Activated B cell treated with CpG ODN at 0.5 μM for 24 hours (primary cell): ENCODE results near the gene AAK1. TPM values are rescaled to one million over a fixed set of nuclear protein-coding genes. Genes with fewer than 3 reads are reported as not detected.
"Not testable (repeated sequence)": the region's sequence is repeated elsewhere in the genome, so short reads cannot be mapped to it uniquely, and the experiment has no call there.

Source experiments
- ATAC-seq: fragments of 200-7000 bp; cut with Tn5 transposase; one replicate; pipeline ENCODE4 v1.10.0; 2021; ENCODE audit warnings: low read depth, mild to moderate bottlenecking, moderate library complexity
- CTCF ChIA-PET: fragments of 350-600 bp; sonication (Branson Sonifier 250); formaldehyde crosslinking; loops from one replicate; lab custom pipeline; 2021; ENCODE audit warnings: antibody characterized with exemption; lab: Charles Lee
- POLR2A ChIA-PET: fragments of 350-600 bp; sonication (Branson Sonifier 250); formaldehyde crosslinking; loops from one replicate; lab custom pipeline; 2021; ENCODE audit warnings: antibody characterized with exemption; lab: Charles Lee
- DNase-seq: peaks from one replicate; pipeline ENCODE4 v3.0.0; 2022
- H3K27ac Mint-ChIP-seq: one replicate; pipeline ENCODE4 v1.8.0; 2020; ENCODE audit warnings: mixed read lengths
- H3K27me3 Mint-ChIP-seq: one replicate; pipeline ENCODE4 v1.8.0; 2021; ENCODE audit warnings: mixed read lengths
- H3K36me3 Mint-ChIP-seq: one replicate; pipeline ENCODE4 v1.8.0; 2021; ENCODE audit warnings: low read depth, mixed read lengths
- H3K4me1 Mint-ChIP-seq: one replicate; pipeline ENCODE4 v1.8.0; 2021; ENCODE audit warnings: mixed read lengths
- H3K4me3 Mint-ChIP-seq: one replicate; pipeline ENCODE4 v1.8.0; 2020; ENCODE audit warnings: mild to moderate bottlenecking, mixed read lengths
- H3K9me3 Mint-ChIP-seq: one replicate; pipeline ENCODE4 v1.8.0; 2020; ENCODE audit warnings: mixed read lengths
- intact Hi-C: fragments of 100-400 bp; cut with micrococcal nuclease; formaldehyde crosslinking; loops from one replicate; pipeline ENCODE4 v1.15.1; 2024
- total RNA-seq: library from RNA; stranded (reverse); gene quantifications from 2 replicates; pipeline ENCODE4 v1.2.3, GENCODE V29; 2022
- TF ChIP-seq, protein P1 (sequence below): fragments of 200-600 bp; IDR thresholded peaks from one replicate; pipeline ENCODE4 v1.8.0; 2022; ENCODE audit warnings: antibody characterized with exemption, mild to moderate bottlenecking

AAK1 gene
- total RNA-seq, 1 donor from 2014 or later, result 4.7 TPM

DNA sequence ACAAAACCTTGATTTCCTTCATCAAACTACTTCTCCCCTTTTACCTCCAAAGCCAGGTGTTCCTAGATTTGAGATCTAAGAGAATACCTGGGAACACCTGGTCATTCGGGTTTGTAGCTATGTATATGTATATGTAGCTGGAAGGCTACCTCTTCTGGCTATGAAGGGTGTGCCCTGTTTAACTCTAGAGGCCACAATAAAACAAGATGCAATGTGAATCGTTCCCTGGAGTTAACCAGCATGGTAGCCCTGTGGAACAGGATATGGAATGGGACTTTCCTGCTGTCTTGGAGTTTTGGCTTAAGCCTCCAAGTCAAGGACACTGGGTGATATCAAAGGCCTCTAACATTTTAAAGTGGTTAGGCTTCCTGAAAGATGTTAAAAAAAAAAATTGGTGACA is 188.6 kb downstream of the AAK1 start:
- Mint-ChIP-seq H3K4me3 (no peak overlapping the region), H3K9me3 (no peaks in the 10 kb centered on the region), H3K27me3 (peaks cover 4% of the 10 kb centered on the region), H3K36me3 (no peaks in the 10 kb centered on the region), H3K27ac (no peak overlapping the region), H3K4me1 (peaks cover 3% of the 10 kb centered on the region)
- ATAC-seq, result no peak
- intact Hi-C loops, result no loop called here
- TF ChIP-seq, protein P1, sequence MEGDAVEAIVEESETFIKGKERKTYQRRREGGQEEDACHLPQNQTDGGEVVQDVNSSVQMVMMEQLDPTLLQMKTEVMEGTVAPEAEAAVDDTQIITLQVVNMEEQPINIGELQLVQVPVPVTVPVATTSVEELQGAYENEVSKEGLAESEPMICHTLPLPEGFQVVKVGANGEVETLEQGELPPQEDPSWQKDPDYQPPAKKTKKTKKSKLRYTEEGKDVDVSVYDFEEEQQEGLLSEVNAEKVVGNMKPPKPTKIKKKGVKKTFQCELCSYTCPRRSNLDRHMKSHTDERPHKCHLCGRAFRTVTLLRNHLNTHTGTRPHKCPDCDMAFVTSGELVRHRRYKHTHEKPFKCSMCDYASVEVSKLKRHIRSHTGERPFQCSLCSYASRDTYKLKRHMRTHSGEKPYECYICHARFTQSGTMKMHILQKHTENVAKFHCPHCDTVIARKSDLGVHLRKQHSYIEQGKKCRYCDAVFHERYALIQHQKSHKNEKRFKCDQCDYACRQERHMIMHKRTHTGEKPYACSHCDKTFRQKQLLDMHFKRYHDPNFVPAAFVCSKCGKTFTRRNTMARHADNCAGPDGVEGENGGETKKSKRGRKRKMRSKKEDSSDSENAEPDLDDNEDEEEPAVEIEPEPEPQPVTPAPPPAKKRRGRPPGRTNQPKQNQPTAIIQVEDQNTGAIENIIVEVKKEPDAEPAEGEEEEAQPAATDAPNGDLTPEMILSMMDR, result no peak
- DNase-seq, result no peak
- ChIA-PET CTCF (no interaction called here), POLR2A (no interaction called here)

DNA sequence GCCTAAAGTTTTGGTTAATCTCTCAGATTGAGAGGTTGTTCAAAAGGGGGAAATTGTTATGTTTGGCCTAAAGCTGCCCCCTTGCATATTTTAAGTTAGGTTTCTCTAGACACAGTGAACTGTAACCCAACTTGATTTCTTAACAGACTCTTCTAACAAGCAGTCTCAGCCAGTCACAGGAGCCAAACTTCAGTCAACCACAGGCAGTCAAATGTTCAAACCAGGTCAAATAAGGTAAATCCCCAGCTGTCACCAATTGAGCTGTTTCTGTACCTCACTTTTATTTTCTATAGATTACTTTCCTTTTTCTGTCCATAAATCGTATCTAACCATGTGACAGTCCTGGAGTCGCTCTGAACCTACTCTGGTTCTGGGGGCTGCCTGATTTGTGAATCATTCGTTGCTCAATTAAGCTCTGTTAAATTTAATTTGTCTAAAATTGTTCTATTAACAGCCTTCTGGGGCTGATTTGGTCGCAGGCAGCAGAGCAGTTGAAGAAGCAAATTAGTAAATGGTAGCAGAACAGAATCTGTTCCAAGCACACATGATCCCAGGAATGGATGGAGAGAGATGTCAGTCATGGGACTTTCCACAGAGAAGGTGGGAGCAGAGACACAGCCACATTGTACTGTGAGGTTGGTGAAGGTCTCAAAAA is 189.9 kb downstream of the AAK1 start:
- Mint-ChIP-seq H3K27ac (no peak overlapping the region), H3K4me3 (no peak overlapping the region), H3K4me1 (peaks cover 3% of the 10 kb centered on the region), H3K27me3 (peaks cover 8% of the 10 kb centered on the region), H3K9me3 (no peaks in the 10 kb centered on the region), H3K36me3 (no peaks in the 10 kb centered on the region)
- intact Hi-C loops, result no loop called here
- ATAC-seq (no peak), DNase-seq (no peak)
- POLR2A ChIA-PET, result no interaction called here
- TF ChIP-seq, protein P1, result no peak
- CTCF ChIA-PET, result no interaction called here

DNA sequence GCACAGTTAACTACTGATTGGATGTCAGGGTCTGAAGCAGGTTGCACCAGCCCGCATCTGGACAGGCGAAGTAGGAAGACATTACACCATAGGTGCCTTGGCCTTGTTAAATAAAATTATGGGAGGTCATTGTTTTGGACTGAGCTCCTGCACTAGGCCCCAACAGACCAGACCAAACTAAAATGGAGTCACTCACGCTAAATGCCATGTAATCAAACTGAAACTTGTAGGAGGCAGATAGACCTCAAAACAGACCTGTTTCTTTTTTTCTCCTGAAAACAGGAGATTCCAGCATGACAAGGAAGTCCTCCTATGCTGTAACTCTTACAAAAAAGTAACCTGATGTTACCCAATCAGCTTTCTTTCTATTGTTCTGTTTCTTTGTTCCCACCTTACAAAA is 190.9 kb downstream of the AAK1 start:
- ATAC-seq, result no peak
- POLR2A ChIA-PET, result no interaction called here
- intact Hi-C loops, result no loop called here
- TF ChIP-seq, protein P1, result no peak
- H3K27ac Mint-ChIP-seq, result no peak overlapping the region
- H3K27me3 Mint-ChIP-seq, result peaks cover 10% of the 10 kb centered on the region
- no peaks in the 10 kb centered on the region for H3K36me3 Mint-ChIP-seq
- DNase-seq, result no peak
- H3K9me3 Mint-ChIP-seq, result no peaks in the 10 kb centered on the region
- no peak overlapping the region for H3K4me3 Mint-ChIP-seq
- peaks cover 3% of the 10 kb centered on the region for H3K4me1 Mint-ChIP-seq
- CTCF ChIA-PET, result no interaction called here

DNA sequence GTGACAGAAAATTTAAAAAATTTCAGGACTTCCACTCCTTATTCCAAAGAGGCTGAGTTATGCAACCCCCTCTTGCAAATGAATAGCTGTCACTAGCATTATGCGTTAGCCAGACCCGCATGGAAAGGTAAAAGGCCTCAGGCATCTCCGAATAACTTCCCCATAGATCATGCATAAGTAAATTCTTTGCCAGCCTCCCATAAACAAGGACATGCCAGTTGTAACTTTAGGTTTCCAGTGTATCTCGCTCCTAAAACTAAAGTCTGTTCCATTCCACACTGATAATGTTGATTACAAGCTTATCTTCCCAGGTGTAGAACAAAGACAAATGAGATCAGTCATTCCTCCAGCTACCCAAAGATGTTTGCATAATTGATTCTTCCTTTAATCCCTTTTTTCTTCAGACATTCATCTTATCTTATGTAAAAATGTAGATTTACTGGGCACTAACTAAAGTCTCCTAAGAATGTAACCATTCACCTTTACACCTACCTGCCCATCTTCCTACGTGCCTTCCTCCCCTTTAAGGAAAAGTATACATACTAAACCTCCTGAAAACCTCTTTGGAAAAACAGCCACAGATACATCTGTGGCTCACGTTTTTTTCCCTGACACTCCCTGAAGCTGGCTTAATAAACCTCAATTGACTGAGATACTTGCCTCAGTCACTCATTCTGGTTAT is 192.7 kb downstream of the AAK1 start:
- TF ChIP-seq, protein P1, result no peak
- DNase-seq, result no peak
- CTCF ChIA-PET, result no interaction called here
- no peak for ATAC-seq
- Mint-ChIP-seq H3K4me3 (no peak overlapping the region), H3K4me1 (peaks cover 3% of the 10 kb centered on the region), H3K27me3 (peaks cover 11% of the 10 kb centered on the region), H3K9me3 (no peaks in the 10 kb centered on the region), H3K36me3 (no peaks in the 10 kb centered on the region), H3K27ac (no peak overlapping the region)
- intact Hi-C loops, result no loop called here
- POLR2A ChIA-PET, result no interaction called here

DNA sequence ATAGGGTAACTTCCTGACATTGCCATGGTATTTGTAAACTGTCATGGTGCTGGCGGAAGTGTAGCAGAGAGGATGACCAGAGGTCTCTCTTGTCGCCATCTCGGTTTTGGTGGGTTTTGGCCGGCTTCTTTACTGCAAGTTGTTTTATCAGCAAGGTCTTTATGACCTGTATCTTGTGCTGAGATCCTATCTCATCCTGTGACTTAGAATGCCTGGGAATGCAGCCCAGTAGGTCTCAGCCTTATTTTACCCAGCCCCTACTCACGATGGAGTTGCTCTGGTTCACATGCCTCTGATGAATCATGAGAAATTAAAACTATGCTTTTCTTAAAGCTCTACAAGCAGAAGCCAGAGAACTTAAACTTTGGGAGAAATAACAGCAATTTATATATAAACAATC is 193.6 kb downstream of the AAK1 start:
- no peaks in the 10 kb centered on the region for H3K36me3 Mint-ChIP-seq
- no peak overlapping the region for H3K27ac Mint-ChIP-seq
- H3K9me3 Mint-ChIP-seq, result no peaks in the 10 kb centered on the region
- DNase-seq (no peak), ATAC-seq (no peak)
- peaks cover 11% of the 10 kb centered on the region for H3K27me3 Mint-ChIP-seq
- CTCF ChIA-PET, result no interaction called here
- intact Hi-C loops, result no loop called here
- peaks cover 3% of the 10 kb centered on the region for H3K4me1 Mint-ChIP-seq
- TF ChIP-seq, protein P1, result no peak
- H3K4me3 Mint-ChIP-seq, result no peak overlapping the region
- POLR2A ChIA-PET, result no interaction called here

DNA sequence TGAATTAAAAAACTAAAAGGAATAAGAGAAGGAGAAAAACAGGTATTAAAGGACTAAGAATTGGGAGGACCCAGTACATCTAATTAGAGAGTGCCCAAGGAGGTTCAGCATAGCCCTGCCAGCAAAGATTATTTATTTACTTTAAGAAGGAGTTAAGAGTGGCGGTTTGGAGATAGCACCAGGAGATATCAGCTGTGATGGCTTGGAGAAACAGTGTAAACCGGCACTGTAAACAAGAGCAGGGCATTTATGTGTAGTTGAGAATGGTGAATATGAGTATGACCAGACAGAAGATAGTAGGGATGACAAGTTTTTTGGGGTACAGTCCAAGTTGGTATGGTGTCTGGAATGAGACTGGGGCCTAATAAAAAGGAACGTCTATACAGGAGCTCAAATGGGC is 199.9 kb downstream of the AAK1 start:
- H3K27ac Mint-ChIP-seq, DNase-seq, intact Hi-C loops, H3K36me3 Mint-ChIP-seq, H3K4me1 Mint-ChIP-seq, H3K27me3 Mint-ChIP-seq, H3K4me3 Mint-ChIP-seq, H3K9me3 Mint-ChIP-seq, ATAC-seq, CTCF ChIA-PET, POLR2A ChIA-PET: not testable (repeated sequence)

DNA sequence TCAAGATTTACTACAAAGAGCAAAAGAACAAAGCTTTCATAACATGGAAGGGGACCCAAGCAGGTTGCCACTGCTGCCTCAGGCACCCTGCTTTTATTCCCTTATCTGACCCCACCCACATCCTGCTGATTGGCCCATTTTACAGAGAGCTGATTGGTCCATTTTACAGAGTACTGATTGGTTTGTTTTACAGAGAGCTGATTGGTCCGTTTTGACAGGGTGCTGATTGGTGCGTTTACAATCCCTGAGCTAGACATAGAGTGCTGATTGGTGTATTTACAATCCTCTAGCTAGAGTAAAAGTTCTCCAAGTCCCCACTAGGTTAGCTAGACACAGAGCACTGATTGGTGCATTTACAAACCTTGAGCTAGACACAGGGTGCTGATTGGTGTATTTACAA is 204.0 kb downstream of the AAK1 start:
- DNase-seq, CTCF ChIA-PET, H3K27ac Mint-ChIP-seq, H3K4me3 Mint-ChIP-seq, H3K27me3 Mint-ChIP-seq, H3K9me3 Mint-ChIP-seq, ATAC-seq, H3K36me3 Mint-ChIP-seq, POLR2A ChIA-PET: not testable (repeated sequence)
- intact Hi-C loops, result loop anchor here (5.0 to 10.0 kb wide), 2 partner anchors 475 to 977 kb away; partner anchors contain the start of gene MXD1
- peaks cover 29% of the 10 kb centered on the region for H3K4me1 Mint-ChIP-seq
